Cardiac muscle cell (in vitro differentiated cells and primary cell): ENCODE measurements around the gene INTS3. TPM values are rescaled to one million over a fixed set of nuclear protein-coding genes. Genes with fewer than 3 reads are reported as not detected.

Experiments used
- DNase-seq, 2 donors: peaks; one replicate each; pipeline versions ENCODE4 v3.0.0 to v3.0.0-alpha.2; 2010 to 2017; ENCODE audit warnings: low read depth in 1 of 2, low spot score in 1 of 2
- H3K27ac ChIP-seq: fragments of 200-600 bp; sonication (generic); 2 replicates; pipeline ENCODE4 v1.5.1; 2016
- H3K27me3 ChIP-seq: fragments of 200-600 bp; sonication (generic); 2 replicates; pipeline ENCODE4 v1.6.0; 2016; ENCODE audit warnings: control low read depth
- H3K36me3 ChIP-seq: fragments of 200-600 bp; sonication (generic); 2 replicates; pipeline ENCODE4 v1.5.1; 2016; ENCODE audit warnings: control low read depth
- H3K4me1 ChIP-seq: fragments of 200-600 bp; sonication (generic); 2 replicates; pipeline ENCODE4 v1.8.1; 2017; ENCODE audit warnings: low read depth, mild to moderate bottlenecking, mixed run types
- H3K4me3 ChIP-seq: fragments of 200-600 bp; sonication (generic); 2 replicates; pipeline ENCODE4 v1.5.1; 2016; ENCODE audit warnings: mild to moderate bottlenecking
- H3K9me3 ChIP-seq: fragments of 200-600 bp; sonication (generic); 2 replicates; pipeline ENCODE4 v1.5.1; 2017; ENCODE audit warnings: low read depth, mild to moderate bottlenecking, control low read depth
- CTCF ChIP-seq: IDR thresholded peaks from 2 replicates; pipeline ENCODE4 v1.5.1; 2012; ENCODE audit warnings: low read depth, mild to moderate bottlenecking, low read length
- polyA plus RNA-seq: library from polyadenylated mRNA; unstranded; fragments of >200 nt; fragmentation: Nextera tagmentation; extraction: Ambion mirVana; gene quantifications from 2 replicates; pipeline ENCODE4 v1.2.1, GENCODE V29; 2016
- total RNA-seq: library from RNA; depleted of rRNA; stranded (reverse); fragments of >200 nt; gene quantifications from 2 replicates; pipeline ENCODE4 v1.2.3, GENCODE V29; 2016

The INTS3 gene
- total and polyA plus RNA-seq, 2 experiments from 2014 or later, result 39.7 to 73.5 TPM

GRCh38 chr1:153783233-153784190, 55.7 kb downstream of the INTS3 start:
- H3K27ac ChIP-seq, result peak overlapping the region; percentile 82
- H3K27me3 ChIP-seq, result no peaks in the 10 kb centered on the region
- DNase-seq, result peak; percentile 92 to 94
- H3K9me3 ChIP-seq, result no peaks in the 10 kb centered on the region
- no peak for TF ChIP-seq CTCF
- peak overlapping the region; percentile 59 for H3K4me3 ChIP-seq
- H3K4me1 ChIP-seq, result no peaks in the 10 kb centered on the region
- no peaks in the 10 kb centered on the region for H3K36me3 ChIP-seq

- H3K4me3 ChIP-seq, result no peak overlapping the region
- H3K36me3 ChIP-seq, result no peaks in the 10 kb centered on the region
- H3K27ac ChIP-seq, result no peak overlapping the region
- no peaks in the 10 kb centered on the region for H3K27me3 ChIP-seq
- H3K4me1 ChIP-seq, result peaks cover 5% of the 10 kb centered on the region
- DNase-seq, result no peak
- no peak for TF ChIP-seq CTCF
- no peaks in the 10 kb centered on the region for H3K9me3 ChIP-seq
These were observed 58.4 kb downstream of the INTS3 start for GRCh38 chr1:153786038-153786790.

- Histone ChIP-seq H3K4me3 (no peak overlapping the region), H3K9me3 (no peaks in the 10 kb centered on the region), H3K4me1 (peaks cover 5% of the 10 kb centered on the region), H3K27ac (no peak overlapping the region), H3K36me3 (no peaks in the 10 kb centered on the region), H3K27me3 (no peaks in the 10 kb centered on the region)
- TF ChIP-seq CTCF, result no peak
- no peak for DNase-seq
These were observed 61.7 kb downstream of the INTS3 start for GRCh38 chr1:153789478-153790034.

- peaks cover 5% of the 10 kb centered on the region for H3K4me1 ChIP-seq
- no peak for TF ChIP-seq CTCF
- no peak overlapping the region for H3K4me3 ChIP-seq
- DNase-seq, result peak; percentile 27 to 93
- no peaks in the 10 kb centered on the region for H3K27me3 ChIP-seq
- H3K27ac ChIP-seq, result no peak overlapping the region
- H3K36me3 ChIP-seq, result no peaks in the 10 kb centered on the region
- H3K9me3 ChIP-seq, result no peaks in the 10 kb centered on the region
These were observed 62.6 kb downstream of the INTS3 start for GRCh38 chr1:153790313-153790965.
